ENCODE results near the gene RXRA.

RXRA gene

GRCh38 chr9:134296301-134297082, 29.8 kb upstream of the RXRA start:
- Histone ChIP-seq H3K36me3 (ENCODE audit: insufficient read depth, low read length) (no peaks in the 10 kb centered on the region), H3K4me2 (ENCODE audit: insufficient read depth, low read length) (no peak overlapping the region), H2AFZ (ENCODE audit: low read depth, low read length) (no peak overlapping the region), H3K9ac (ENCODE audit: low read depth, low read length) (no peak overlapping the region), H3K79me2 (ENCODE audit: insufficient read depth, low read length) (no peaks in the 10 kb centered on the region), H3K4me1 (ENCODE audit: insufficient read depth, low read length) (no peaks in the 10 kb centered on the region), H3K27me3 (ENCODE audit: insufficient read depth, low read length, poor library complexity) (no peaks in the 10 kb centered on the region), H3K27ac (ENCODE audit: low read length) (no peak overlapping the region), H4K20me1 (ENCODE audit: insufficient read depth, low read length) (no peaks in the 10 kb centered on the region), H3K4me3 (ENCODE audit: low read depth in 1 of 2, low read length in 2 of 2) (no peak overlapping the region), H3K9me3 (ENCODE audit: insufficient read depth, low read length, severe bottlenecking) (no peaks in the 10 kb centered on the region)
- no peak for ATAC-seq (ENCODE audit: insufficient read depth, low read depth)
- TF ChIP-seq EZH2 (IDR thresholded peaks at IDR 0.05; ENCODE audit: borderline replicate concordance, low read depth, low read length, severe bottlenecking), result no peak
- TF ChIP-seq CTCF (IDR thresholded peaks at IDR 0.05; ENCODE audit: borderline replicate concordance, extremely low read depth, low read length, poor library complexity, severe bottlenecking), result no peak
- no peak for DNase-seq

- Histone ChIP-seq H3K27ac (ENCODE audit: low read length) (no peak overlapping the region), H3K9me3 (ENCODE audit: insufficient read depth, low read length, severe bottlenecking) (no peaks in the 10 kb centered on the region), H3K4me1 (ENCODE audit: insufficient read depth, low read length) (no peaks in the 10 kb centered on the region), H3K79me2 (ENCODE audit: insufficient read depth, low read length) (no peaks in the 10 kb centered on the region), H3K9ac (ENCODE audit: low read depth, low read length) (no peak overlapping the region), H3K4me3 (ENCODE audit: low read depth in 1 of 2, low read length in 2 of 2) (no peak overlapping the region), H3K36me3 (ENCODE audit: insufficient read depth, low read length) (no peaks in the 10 kb centered on the region), H2AFZ (ENCODE audit: low read depth, low read length) (no peak overlapping the region), H3K4me2 (ENCODE audit: insufficient read depth, low read length) (no peak overlapping the region), H4K20me1 (ENCODE audit: insufficient read depth, low read length) (no peaks in the 10 kb centered on the region), H3K27me3 (ENCODE audit: insufficient read depth, low read length, poor library complexity) (no peaks in the 10 kb centered on the region)
- no peak for DNase-seq
- no peak for ATAC-seq (ENCODE audit: insufficient read depth, low read depth)
- TF ChIP-seq CTCF (IDR thresholded peaks at IDR 0.05; ENCODE audit: borderline replicate concordance, extremely low read depth, low read length, poor library complexity, severe bottlenecking), result no peak
- no peak for TF ChIP-seq EZH2 (IDR thresholded peaks at IDR 0.05; ENCODE audit: borderline replicate concordance, low read depth, low read length, severe bottlenecking)
Measured at GRCh38 chr9:134297083-134297410, 29.2 kb upstream of the RXRA start.

GRCh38 chr9:134297576-134297975, 28.7 kb upstream of the RXRA start:
- no peaks in the 10 kb centered on the region for H3K36me3 ChIP-seq (ENCODE audit: insufficient read depth, low read length)
- H3K79me2 ChIP-seq (ENCODE audit: insufficient read depth, low read length), result no peaks in the 10 kb centered on the region
- no peaks in the 10 kb centered on the region for H4K20me1 ChIP-seq (ENCODE audit: insufficient read depth, low read length)
- H3K9ac ChIP-seq (ENCODE audit: low read depth, low read length), result no peak overlapping the region
- H2AFZ ChIP-seq (ENCODE audit: low read depth, low read length), result no peak overlapping the region
- TF ChIP-seq CTCF (IDR thresholded peaks at IDR 0.05; ENCODE audit: borderline replicate concordance, extremely low read depth, low read length, poor library complexity, severe bottlenecking), result no peak
- TF ChIP-seq EZH2 (IDR thresholded peaks at IDR 0.05; ENCODE audit: borderline replicate concordance, low read depth, low read length, severe bottlenecking), result no peak
- ATAC-seq (ENCODE audit: insufficient read depth, low read depth), result no peak
- H3K4me1 ChIP-seq (ENCODE audit: insufficient read depth, low read length), result no peaks in the 10 kb centered on the region
- H3K27me3 ChIP-seq (ENCODE audit: insufficient read depth, low read length, poor library complexity), result no peaks in the 10 kb centered on the region
- no peak for DNase-seq
- no peak overlapping the region for H3K27ac ChIP-seq (ENCODE audit: low read length)
- H3K4me3 ChIP-seq (ENCODE audit: low read depth in 1 of 2, low read length in 2 of 2), result no peak overlapping the region
- no peak overlapping the region for H3K4me2 ChIP-seq (ENCODE audit: insufficient read depth, low read length)
- H3K9me3 ChIP-seq (ENCODE audit: insufficient read depth, low read length, severe bottlenecking), result no peaks in the 10 kb centered on the region
